ENCODE data around the gene CREB5. TPM values are rescaled to one million over a fixed set of nuclear protein-coding genes. Genes with fewer than 3 reads are reported as not detected.

Gene CREB5
- total and polyA plus RNA-seq, 2 donors (not counting 3 experiments of a cell fraction or from before 2014, with no cell fraction given) = 19.6 to 28.4 TPM

- ChIA-PET POLR2A (no interaction called here), CTCF (no interaction called here)
- dilution Hi-C loops (cut with MboI; ENCODE audit: extremely low pct_ligation_motif_present, low sequenced_read_pairs) = no loop called here
- H3K27me3 ChIP-seq (ENCODE audit: control insufficient read depth in 2 of 2, insufficient read depth in 2 of 2, low read length in 2 of 2) = peaks cover 2 to 3% of the 10 kb centered on the region in 2 experiments
- no peak overlapping the region for H3K27ac ChIP-seq (ENCODE audit: insufficient read depth, low read depth, low read length)
- DNase-seq (ENCODE audit: low read depth, low spot score) (no peak), FAIRE-seq (no peak)
- no peak overlapping the region for H3K4me2 ChIP-seq (ENCODE audit: insufficient read depth, low read length)
- H3K4me3 ChIP-seq (replicated peaks in 1 of 3; ENCODE audit: insufficient read depth in 1 of 3, low read depth in 1 of 3, low read length in 3 of 3) = no peak overlapping the region
- no peak overlapping the region for H3K9ac ChIP-seq (replicated peaks; ENCODE audit: extremely low read depth, insufficient read depth, low read length)
- BruUV-seq (replicated peaks) = no TSS peak
- no peaks in the 10 kb centered on the region for H3K9me3 ChIP-seq (replicated peaks; ENCODE audit: control insufficient read depth, insufficient read depth, low read length)
- TF ChIP-seq POLR2AphosphoS5 (IDR thresholded peaks at IDR 0.05; ENCODE audit: insufficient read depth, low read depth, low read length) (no peak), MYC (IDR thresholded peaks at IDR 0.05; ENCODE audit: low read depth, low read length) (no peak), POLR2A (IDR thresholded peaks at IDR 0.05; ENCODE audit: low read depth, low read length) (no peak), EZH2 (IDR thresholded peaks at IDR 0.05; ENCODE audit: borderline replicate concordance, low read depth, low read length, severe bottlenecking) (no peak), JUN (IDR thresholded peaks at IDR 0.05; ENCODE audit: borderline replicate concordance, insufficient read depth, insufficient read length, low read depth) (no peak), GATA2 (IDR thresholded peaks at IDR 0.05; ENCODE audit: insufficient read depth, insufficient read length, low read depth, low read length) (no peak), FOS (IDR thresholded peaks at IDR 0.05; ENCODE audit: borderline replicate concordance, insufficient read depth, low read length) (no peak)
- TF ChIP-seq, protein P1, sequence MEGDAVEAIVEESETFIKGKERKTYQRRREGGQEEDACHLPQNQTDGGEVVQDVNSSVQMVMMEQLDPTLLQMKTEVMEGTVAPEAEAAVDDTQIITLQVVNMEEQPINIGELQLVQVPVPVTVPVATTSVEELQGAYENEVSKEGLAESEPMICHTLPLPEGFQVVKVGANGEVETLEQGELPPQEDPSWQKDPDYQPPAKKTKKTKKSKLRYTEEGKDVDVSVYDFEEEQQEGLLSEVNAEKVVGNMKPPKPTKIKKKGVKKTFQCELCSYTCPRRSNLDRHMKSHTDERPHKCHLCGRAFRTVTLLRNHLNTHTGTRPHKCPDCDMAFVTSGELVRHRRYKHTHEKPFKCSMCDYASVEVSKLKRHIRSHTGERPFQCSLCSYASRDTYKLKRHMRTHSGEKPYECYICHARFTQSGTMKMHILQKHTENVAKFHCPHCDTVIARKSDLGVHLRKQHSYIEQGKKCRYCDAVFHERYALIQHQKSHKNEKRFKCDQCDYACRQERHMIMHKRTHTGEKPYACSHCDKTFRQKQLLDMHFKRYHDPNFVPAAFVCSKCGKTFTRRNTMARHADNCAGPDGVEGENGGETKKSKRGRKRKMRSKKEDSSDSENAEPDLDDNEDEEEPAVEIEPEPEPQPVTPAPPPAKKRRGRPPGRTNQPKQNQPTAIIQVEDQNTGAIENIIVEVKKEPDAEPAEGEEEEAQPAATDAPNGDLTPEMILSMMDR (IDR thresholded peaks at IDR 0.05; ENCODE audit: extremely low read depth in 1 of 2, insufficient read depth in 1 of 2, low read depth in 1 of 2, low read length in 2 of 2) = no peak
- TF ChIP-seq, protein P2, sequence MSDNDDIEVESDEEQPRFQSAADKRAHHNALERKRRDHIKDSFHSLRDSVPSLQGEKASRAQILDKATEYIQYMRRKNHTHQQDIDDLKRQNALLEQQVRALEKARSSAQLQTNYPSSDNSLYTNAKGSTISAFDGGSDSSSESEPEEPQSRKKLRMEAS (IDR thresholded peaks at IDR 0.05; ENCODE audit: insufficient read depth, insufficient read length) = no peak
- H3K9me1 ChIP-seq (replicated peaks; ENCODE audit: control insufficient read depth, extremely low read depth, insufficient read depth, low read length) = no peaks in the 10 kb centered on the region
- no peaks in the 10 kb centered on the region for H3K36me3 ChIP-seq (ENCODE audit: control insufficient read depth in 2 of 2, extremely low read depth in 1 of 2, insufficient read depth in 2 of 2, low read length in 2 of 2)
- no peak overlapping the region for H2AFZ ChIP-seq (ENCODE audit: low read depth, low read length)
- H4K20me1 ChIP-seq (replicated peaks; ENCODE audit: control insufficient read depth, extremely low read depth, insufficient read depth, low read length) = no peaks in the 10 kb centered on the region
- H3K4me1 ChIP-seq (ENCODE audit: control insufficient read depth, extremely low read depth, insufficient read depth, low read length) = no peaks in the 10 kb centered on the region
- no peaks in the 10 kb centered on the region for H3K79me2 ChIP-seq (ENCODE audit: control insufficient read depth, insufficient read depth, low read length)
- intact Hi-C loops (cut with micrococcal nuclease) = no loop called here
Measured at GRCh38 chr7:28418311-28418710, 6.0 kb downstream of the CREB5 start.

All from endothelial cell of umbilical vein (primary cell).